ENCODE data around the gene EDAR. TPM values are rescaled to one million over a fixed set of nuclear protein-coding genes. Genes with fewer than 3 reads are reported as not detected.

The EDAR gene
- polyA plus RNA-seq, 1 donor (not counting 4 experiments of a cell fraction or from before 2014, with no cell fraction given): 0.21 TPM

- FAIRE-seq (no peak), DNase-seq (ENCODE audit: low read depth, low spot score) (no peak)
- no peaks in the 10 kb centered on the region for H4K20me1 ChIP-seq (ENCODE audit: control insufficient read depth, extremely low read depth, insufficient read depth, low read length)
- H2AFZ ChIP-seq (ENCODE audit: control insufficient read depth, low read length): no peak overlapping the region
- no peaks in the 10 kb centered on the region for H3K36me3 ChIP-seq (ENCODE audit: control insufficient read depth in 2 of 2, extremely low read depth in 1 of 2, insufficient read depth in 2 of 2, low read length in 2 of 2)
- no peaks in the 10 kb centered on the region for H3K9me3 ChIP-seq (ENCODE audit: control insufficient read depth, low read depth, low read length)
- H3K27ac ChIP-seq (ENCODE audit: control insufficient read depth, insufficient read depth, low read length): no peak overlapping the region
- H3K27me3 ChIP-seq (ENCODE audit: control insufficient read depth, extremely low read depth, insufficient read depth, low read length): peaks cover 25% of the 10 kb centered on the region
- H3K9me1 ChIP-seq (ENCODE audit: control insufficient read depth, extremely low read depth, insufficient read depth, low read length): no peaks in the 10 kb centered on the region
- no peak overlapping the region for H3K4me2 ChIP-seq (ENCODE audit: control insufficient read depth, extremely low read depth, insufficient read depth, low read depth, low read length)
- peaks cover 9% of the 10 kb centered on the region for H3K4me1 ChIP-seq (ENCODE audit: control insufficient read depth, extremely low read depth, insufficient read depth, low read length)
- H3K79me2 ChIP-seq (ENCODE audit: control insufficient read depth, insufficient read depth, low read length): no peaks in the 10 kb centered on the region
- no peak overlapping the region for H3K4me3 ChIP-seq (ENCODE audit: control insufficient read depth in 2 of 3, extremely low read depth in 1 of 3, insufficient read depth in 2 of 3, low read depth in 1 of 3, low read length in 3 of 3)
- dilution Hi-C loops (cut with MboI; ENCODE audit: extremely low pct_ligation_motif_present, low sequenced_read_pairs): no loop called here
- no peak for TF ChIP-seq EZH2 (IDR thresholded peaks at IDR 0.05; ENCODE audit: low read length)
- no peak for TF ChIP-seq CTCF (optimal IDR thresholded peaks at IDR 0.05 in 1 of 3, IDR thresholded peaks at IDR 0.05 in 1 of 3, conservative IDR thresholded peaks at IDR 0.05 in 1 of 3; ENCODE audit: extremely low read depth in 1 of 3, insufficient read depth in 2 of 3, low read length in 3 of 3)
- no peak overlapping the region for H3K9ac ChIP-seq (ENCODE audit: control insufficient read depth, extremely low read depth, insufficient read depth, low read length)
Observed at GRCh38 chr2:108979461-108979860, 9.6 kb downstream of the EDAR start.

GRCh38 chr2:108978709-108979111 lies 10.3 kb downstream of the EDAR start:
- H3K9ac ChIP-seq (ENCODE audit: control insufficient read depth, extremely low read depth, insufficient read depth, low read length): no peak overlapping the region
- H3K4me3 ChIP-seq (ENCODE audit: control insufficient read depth in 2 of 3, extremely low read depth in 1 of 3, insufficient read depth in 2 of 3, low read depth in 1 of 3, low read length in 3 of 3): no peak overlapping the region
- DNase-seq (ENCODE audit: low read depth, low spot score) (no peak), FAIRE-seq (no peak)
- dilution Hi-C loops (cut with MboI; ENCODE audit: extremely low pct_ligation_motif_present, low sequenced_read_pairs): no loop called here
- H3K9me1 ChIP-seq (ENCODE audit: control insufficient read depth, extremely low read depth, insufficient read depth, low read length): no peaks in the 10 kb centered on the region
- H3K27me3 ChIP-seq (ENCODE audit: control insufficient read depth, extremely low read depth, insufficient read depth, low read length): peaks cover 21% of the 10 kb centered on the region
- TF ChIP-seq CTCF (optimal IDR thresholded peaks at IDR 0.05 in 1 of 3, IDR thresholded peaks at IDR 0.05 in 1 of 3, conservative IDR thresholded peaks at IDR 0.05 in 1 of 3; ENCODE audit: extremely low read depth in 1 of 3, insufficient read depth in 2 of 3, low read length in 3 of 3) (no peak), EZH2 (IDR thresholded peaks at IDR 0.05; ENCODE audit: low read length) (no peak)
- no peak overlapping the region for H3K4me2 ChIP-seq (ENCODE audit: control insufficient read depth, extremely low read depth, insufficient read depth, low read depth, low read length)
- peaks cover 9% of the 10 kb centered on the region for H3K4me1 ChIP-seq (ENCODE audit: control insufficient read depth, extremely low read depth, insufficient read depth, low read length)
- no peaks in the 10 kb centered on the region for H4K20me1 ChIP-seq (ENCODE audit: control insufficient read depth, extremely low read depth, insufficient read depth, low read length)
- H3K27ac ChIP-seq (ENCODE audit: control insufficient read depth, insufficient read depth, low read length): no peak overlapping the region
- H2AFZ ChIP-seq (ENCODE audit: control insufficient read depth, low read length): no peak overlapping the region
- H3K79me2 ChIP-seq (ENCODE audit: control insufficient read depth, insufficient read depth, low read length): no peaks in the 10 kb centered on the region
- H3K9me3 ChIP-seq (ENCODE audit: control insufficient read depth, low read depth, low read length): no peaks in the 10 kb centered on the region
- H3K36me3 ChIP-seq (ENCODE audit: control insufficient read depth in 2 of 2, extremely low read depth in 1 of 2, insufficient read depth in 2 of 2, low read length in 2 of 2): no peaks in the 10 kb centered on the region
